GM21447 (cell line): ENCODE measurements around the gene RIPK1.
A peak's percentile ranks its signal among the peaks of the same experiment; 100 is the strongest.
"Not testable (repeated sequence)": the region's sequence is repeated elsewhere in the genome, so short reads cannot be mapped to it uniquely, and the experiment has no call there.

Experiments used
- ATAC-seq: cut with Tn5 transposase; IDR thresholded peaks from one replicate; pipeline ENCODE4 v1.9.1; 2021; ENCODE audit not compliant: unreplicated experiment

The RIPK1 gene

GRCh38 chr6:3068329-3069214 lies at the start of gene RIPK1:
TSS of gene RIPK1 (plus strand) at chr6:3068494. CDS start at chr6:3076824, 8,330 bp downstream.
- ATAC-seq: peak; percentile 73

GRCh38 chr6:3019065-3019464 lies 49.2 kb upstream of the RIPK1 start:
- ATAC-seq: no peak

- ATAC-seq: no peak
These were observed 48.5 kb upstream of the RIPK1 start for GRCh38 chr6:3019749-3020320.

DNA sequence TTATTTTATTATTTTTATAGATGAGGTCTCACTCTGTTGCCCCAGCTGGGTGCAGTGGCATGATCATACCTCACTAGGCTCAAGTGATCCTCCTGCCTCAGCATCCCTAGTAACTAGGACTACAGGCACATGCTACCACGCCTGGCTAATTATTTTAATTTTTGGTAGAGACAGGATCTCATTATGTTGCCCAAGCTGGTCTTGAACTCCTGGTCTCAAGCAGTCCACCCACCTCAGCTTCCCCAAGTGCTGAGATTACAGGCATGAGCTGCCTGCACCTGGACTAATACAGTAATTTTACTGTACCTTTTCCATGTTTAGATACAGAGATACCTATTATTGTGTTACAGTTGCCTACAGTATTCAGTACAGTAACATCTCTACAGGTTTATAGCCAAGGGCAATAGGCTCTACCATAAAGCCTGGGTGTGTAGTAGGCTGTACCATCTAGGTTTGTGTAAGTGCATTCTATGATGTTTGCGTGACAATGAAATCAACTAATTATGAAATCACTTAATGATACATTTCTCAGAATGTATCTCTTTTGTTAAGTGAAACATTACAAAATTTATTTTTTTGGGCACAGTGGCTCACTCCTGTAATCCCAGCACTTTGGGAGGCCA lies 47.2 kb upstream of the RIPK1 start:
- not testable (repeated sequence) for ATAC-seq

- ATAC-seq: no peak
These were observed 45.3 kb upstream of the RIPK1 start for GRCh38 chr6:3022765-3023662.

GRCh38 chr6:3023663-3024483 lies 44.4 kb upstream of the RIPK1 start:
- ATAC-seq: peak; percentile 75

GRCh38 chr6:3026791-3027626 lies 41.3 kb upstream of the RIPK1 start:
- ATAC-seq: peak; percentile 75

DNA sequence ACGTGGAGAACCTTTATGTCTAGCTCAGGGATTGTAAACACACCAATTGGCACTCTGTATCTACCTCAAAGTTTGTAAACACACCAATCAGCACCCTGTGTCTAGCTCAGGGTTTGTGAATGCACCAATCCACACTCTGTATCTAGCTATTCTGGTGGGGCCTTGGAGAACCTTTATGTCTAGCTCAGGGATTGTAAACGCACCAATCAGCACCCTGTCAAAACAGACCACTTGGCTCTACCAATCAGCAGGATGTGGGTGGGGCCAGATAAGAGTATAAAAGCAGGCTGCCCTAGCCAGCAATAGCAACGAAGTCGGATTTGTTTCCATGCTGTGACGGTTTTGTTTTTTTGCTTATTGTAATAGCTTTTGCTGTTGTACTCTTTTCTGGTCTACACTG lies 40.1 kb upstream of the RIPK1 start:
- not testable (repeated sequence) for ATAC-seq

DNA sequence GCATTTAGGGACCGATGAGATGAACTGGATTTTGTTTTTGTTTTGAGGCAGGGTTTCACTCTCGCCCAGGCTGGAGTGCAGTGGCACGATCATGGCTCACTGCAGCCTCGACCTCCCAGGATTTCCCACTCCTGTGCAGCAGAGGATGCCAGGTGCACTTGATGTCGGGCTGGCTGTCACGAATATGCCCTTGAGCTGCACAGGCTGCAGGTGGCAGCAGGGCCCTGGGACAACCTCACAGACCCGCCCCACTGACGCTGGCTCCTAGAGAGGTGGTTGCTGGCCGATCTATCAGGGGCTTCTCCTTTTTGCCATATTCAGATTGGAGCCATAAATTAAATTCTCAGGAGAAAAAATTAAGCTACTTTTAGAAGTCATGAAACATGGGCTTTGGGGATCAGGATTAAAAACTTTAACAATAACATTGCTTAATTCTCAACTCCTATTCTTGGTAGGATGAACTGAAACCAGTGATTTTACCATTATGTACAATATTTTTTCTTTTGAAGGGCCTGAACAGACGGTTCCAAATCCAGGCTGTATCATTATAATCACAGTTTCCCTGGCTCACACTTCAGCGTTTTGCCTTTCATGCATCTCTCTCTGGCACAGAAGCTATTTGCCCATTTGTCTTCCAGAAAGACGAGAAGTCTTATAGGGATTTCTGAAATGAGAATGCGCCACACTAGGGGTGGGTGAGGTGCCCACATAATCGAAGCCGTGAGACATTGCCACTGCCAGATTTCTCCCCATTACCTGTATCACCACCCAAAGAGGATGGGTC lies 36.2 kb upstream of the RIPK1 start:
- ATAC-seq: no peak

GRCh38 chr6:3032986-3033385 lies 35.3 kb upstream of the RIPK1 start:
- no peak for ATAC-seq

DNA sequence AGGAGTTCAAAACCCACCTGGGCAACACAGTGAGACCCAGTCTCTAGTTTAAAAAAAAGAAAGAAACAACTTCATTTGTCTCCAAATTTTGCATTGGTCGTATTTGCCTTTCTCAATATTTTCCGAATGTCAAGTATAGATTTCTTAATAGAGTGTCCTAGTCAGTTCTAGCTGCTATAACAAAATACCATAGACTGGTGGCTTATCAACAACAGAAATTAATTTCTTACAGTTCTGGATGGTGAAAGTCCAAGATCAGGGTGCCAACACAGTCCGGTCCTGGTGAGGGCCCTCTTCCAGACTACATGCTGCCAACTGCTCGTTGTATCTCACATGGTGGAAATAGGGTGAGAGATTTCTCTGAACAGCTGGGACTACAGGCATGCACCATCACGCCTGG lies 34.6 kb upstream of the RIPK1 start:
- no peak for ATAC-seq

- ATAC-seq: no peak
These were observed 32.9 kb upstream of the RIPK1 start for GRCh38 chr6:3035397-3035796.

DNA sequence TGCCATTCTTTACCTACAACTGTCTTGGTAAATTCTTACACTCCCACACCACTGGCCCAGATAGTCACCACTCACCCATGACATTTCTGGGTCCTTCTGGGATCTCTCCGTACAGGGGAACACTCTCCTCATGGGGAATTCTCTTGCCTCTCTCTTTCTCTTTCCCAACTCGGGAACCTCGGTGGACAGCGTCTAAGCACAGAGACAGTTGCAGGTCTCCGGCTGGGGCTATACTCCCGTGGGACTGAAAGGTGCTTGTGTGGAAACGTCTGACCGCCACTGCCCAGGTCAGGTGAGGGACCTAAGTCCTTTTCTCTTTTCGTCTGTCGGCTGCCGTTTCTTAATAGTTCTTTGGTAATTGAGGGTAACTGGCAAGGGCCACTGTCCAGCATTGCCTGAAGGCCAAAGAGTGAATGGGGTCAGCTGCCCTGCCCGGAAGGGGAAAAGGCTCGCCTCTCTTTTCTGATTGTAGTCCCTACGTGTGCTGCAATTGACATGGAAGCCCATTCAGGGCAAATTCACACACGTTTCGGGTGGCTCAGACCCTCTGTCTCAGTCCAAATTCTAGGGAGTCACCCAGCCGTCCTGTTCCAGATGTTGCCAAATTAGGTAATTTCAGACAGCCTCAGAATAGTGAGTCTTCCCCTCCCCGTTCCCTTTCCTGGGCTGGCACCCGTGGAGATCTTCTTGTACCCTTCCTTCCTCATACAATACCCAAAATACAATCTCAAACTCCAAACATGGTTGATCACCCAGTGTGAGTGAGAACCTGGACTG lies 31.2 kb upstream of the RIPK1 start:
- no peak for ATAC-seq

DNA sequence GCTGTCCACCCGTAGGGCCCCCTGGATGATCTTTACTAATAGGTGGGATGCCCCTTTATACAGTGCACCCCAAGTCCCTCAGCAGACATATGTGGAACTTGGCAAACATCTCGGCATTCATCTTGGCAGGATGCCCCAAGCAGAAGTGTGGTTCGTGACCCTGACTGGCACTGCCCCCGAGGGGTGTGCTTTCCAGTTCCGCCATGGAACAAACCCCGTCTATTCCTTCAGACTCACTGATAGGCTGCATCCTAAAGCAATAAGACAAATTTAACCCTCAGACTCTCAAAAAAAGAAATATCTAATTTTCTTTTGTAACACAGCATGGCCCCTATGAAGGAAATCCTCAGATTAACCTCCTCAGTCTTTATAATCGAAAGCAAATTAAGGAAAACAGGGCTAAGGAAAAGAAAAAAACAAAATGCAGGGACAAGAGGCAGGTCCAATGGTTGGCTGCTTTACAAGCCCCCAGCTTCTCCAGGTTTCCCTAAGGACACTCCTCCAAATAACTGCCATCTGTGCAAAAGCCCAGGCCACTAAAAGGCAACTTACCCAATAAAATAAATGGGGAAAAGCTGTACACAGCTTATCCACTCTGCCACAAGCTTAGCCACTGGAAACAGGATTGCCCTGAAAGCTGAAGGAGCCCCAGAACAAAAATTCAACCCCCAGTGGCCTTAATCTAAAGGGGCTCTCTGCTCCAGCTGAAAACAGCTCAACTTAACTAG lies 30.5 kb upstream of the RIPK1 start:
- no peak for ATAC-seq

DNA sequence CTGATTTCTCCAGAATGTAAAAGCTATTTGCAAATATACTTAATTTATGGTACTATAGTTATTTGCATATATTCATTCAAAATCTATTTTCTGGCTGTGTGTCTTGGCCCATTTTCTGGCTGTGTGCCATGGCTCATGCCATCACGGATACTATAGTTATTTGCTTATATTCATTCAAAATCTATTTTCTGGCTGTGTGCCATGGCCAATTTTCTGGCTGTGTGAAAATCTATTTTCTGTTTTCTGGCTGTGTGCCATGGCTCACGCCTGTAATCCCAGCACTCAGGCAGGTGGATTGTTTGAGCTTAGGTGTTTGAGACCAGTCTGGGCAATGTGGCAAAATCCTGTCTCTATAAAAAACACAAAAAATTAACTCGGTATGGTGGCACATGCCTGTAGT lies 28.9 kb upstream of the RIPK1 start:
- ATAC-seq: no peak

- no peak for ATAC-seq
These were observed 27.1 kb upstream of the RIPK1 start for GRCh38 chr6:3041147-3041546.

DNA sequence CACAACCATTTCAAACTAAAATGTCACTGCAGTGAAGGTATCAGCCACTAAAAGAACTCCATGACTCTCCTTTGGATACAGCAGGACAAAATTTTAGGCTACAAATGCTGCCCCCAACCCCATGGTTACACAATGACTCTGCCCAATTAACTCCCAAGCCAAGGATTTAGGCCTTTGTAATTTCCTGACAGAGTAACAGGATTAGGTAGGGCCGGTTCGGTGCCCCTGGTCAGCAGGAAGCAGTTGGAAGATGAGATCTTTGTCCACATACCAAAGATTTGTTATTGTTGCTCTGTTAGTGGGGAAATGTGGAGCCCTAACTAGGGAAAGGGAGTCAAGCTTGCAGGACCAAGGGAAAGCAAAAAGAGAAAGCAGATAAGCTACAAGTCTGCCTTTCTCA lies 26.7 kb upstream of the RIPK1 start:
- ATAC-seq: no peak
